Measurements from ENCODE around the gene SFMBT1.
"Not testable (repeated sequence)": the region's sequence is repeated elsewhere in the genome, so short reads cannot be mapped to it uniquely, and the experiment has no call there.

Gene SFMBT1

GRCh38 chr3:53039376-53039752 is 6.5 kb downstream of the SFMBT1 start:
- no peak for TF ChIP-seq CTCF (conservative IDR thresholded peaks at IDR 0.05; ENCODE audit: control insufficient read depth, insufficient read depth, low read depth, low read length)
- H3K4me3 ChIP-seq (ENCODE audit: control insufficient read depth, low read depth, low read length) = no peak overlapping the region

GRCh38 chr3:53038679-53039375 is 7.0 kb downstream of the SFMBT1 start:
- DNase-seq (ENCODE audit: low read depth) = no peak
- no peak overlapping the region for H3K4me3 ChIP-seq (ENCODE audit: control insufficient read depth, low read depth, low read length)
- TF ChIP-seq CTCF (conservative IDR thresholded peaks at IDR 0.05; ENCODE audit: control insufficient read depth, insufficient read depth, low read depth, low read length) = no peak

More at GRCh38 chr3:53039376-53039752, 6.5 kb downstream of the SFMBT1 start:
- DNase-seq (ENCODE audit: low read depth) = no peak

GRCh38 chr3:53035825-53036619 is 9.9 kb downstream of the SFMBT1 start:
- TF ChIP-seq CTCF (conservative IDR thresholded peaks at IDR 0.05; ENCODE audit: control insufficient read depth, insufficient read depth, low read depth, low read length) = no peak
- no peak for DNase-seq (ENCODE audit: low read depth)
- H3K4me3 ChIP-seq (ENCODE audit: control insufficient read depth, low read depth, low read length) = no peak overlapping the region

GRCh38 chr3:53035018-53035417 is 10.9 kb downstream of the SFMBT1 start:
- not testable (repeated sequence) for H3K4me3 ChIP-seq (ENCODE audit: control insufficient read depth, low read depth, low read length); DNase-seq (ENCODE audit: low read depth)

- H3K4me3 ChIP-seq (ENCODE audit: control insufficient read depth, low read depth, low read length); DNase-seq (ENCODE audit: low read depth): not testable (repeated sequence)
Observed at GRCh38 chr3:53034411-53034810, 11.5 kb downstream of the SFMBT1 start.

- DNase-seq (ENCODE audit: low read depth) = no peak
- H3K4me3 ChIP-seq (ENCODE audit: control insufficient read depth, low read depth, low read length) = no peak overlapping the region
- no peak for TF ChIP-seq CTCF (conservative IDR thresholded peaks at IDR 0.05; ENCODE audit: control insufficient read depth, insufficient read depth, low read depth, low read length)
Observed at GRCh38 chr3:53032609-53033008, 13.3 kb downstream of the SFMBT1 start.

GRCh38 chr3:53030619-53031449 is 15.0 kb downstream of the SFMBT1 start:
- no peak for DNase-seq (ENCODE audit: low read depth)
- H3K4me3 ChIP-seq (ENCODE audit: control insufficient read depth, low read depth, low read length) = no peak overlapping the region

More at GRCh38 chr3:53030619-53031449, 15.0 kb downstream of the SFMBT1 start:
- no peak for TF ChIP-seq CTCF (conservative IDR thresholded peaks at IDR 0.05; ENCODE audit: control insufficient read depth, insufficient read depth, low read depth, low read length)
